Astrocyte (in vitro differentiated cells and primary cell): Measurements from ENCODE around the gene PTCD2.
A peak's percentile ranks its signal among the peaks of the same experiment; 100 is the strongest.

Source experiments
- CTCF ChIP-seq: IDR thresholded peaks from 2 replicates; pipeline ENCODE4 v1.5.1; 2011; ENCODE audit warnings: low read depth, mild to moderate bottlenecking, inconsistent platforms, low read length, moderate library complexity; ENCODE audit not compliant: insufficient read depth
- EZH2 ChIP-seq: IDR thresholded peaks from 2 replicates; pipeline ENCODE4 v1.6.1; 2012; ENCODE audit warnings: mild to moderate bottlenecking, low read length, inconsistent platforms; ENCODE audit not compliant: insufficient read depth

GRCh38 chr5:72319976-72320752 lies at the start of gene PTCD2, which contains the start of gene MRPS27:
- TF ChIP-seq CTCF (peak; percentile 12), EZH2 (no peak)
